Tibial nerve (tissue), 3 donors: Measurements from ENCODE around the gene PHLDB3.

Source experiments
- POLR2A ChIP-seq, 2 donors: fragments of 450-650 bp; IDR thresholded peaks; one replicate each; pipeline ENCODE4 v1.6.1; 2017; ENCODE audit warnings: antibody characterized with exemption in 2 of 2, mild to moderate bottlenecking in 2 of 2, moderate library complexity in 2 of 2
- TF ChIP-seq, protein P1 (sequence below), 5 experiments: fragments of 200-600 bp in 3 of 5; fragments of 450-650 bp in 2 of 5; sonication (generic) in 3 of 5; IDR thresholded peaks; one replicate each; pipeline ENCODE4 v1.5.1; 2016 to 2019; ENCODE audit warnings: antibody characterized with exemption in 5 of 5, mild to moderate bottlenecking in 3 of 5, moderate library complexity in 2 of 5

DNA sequence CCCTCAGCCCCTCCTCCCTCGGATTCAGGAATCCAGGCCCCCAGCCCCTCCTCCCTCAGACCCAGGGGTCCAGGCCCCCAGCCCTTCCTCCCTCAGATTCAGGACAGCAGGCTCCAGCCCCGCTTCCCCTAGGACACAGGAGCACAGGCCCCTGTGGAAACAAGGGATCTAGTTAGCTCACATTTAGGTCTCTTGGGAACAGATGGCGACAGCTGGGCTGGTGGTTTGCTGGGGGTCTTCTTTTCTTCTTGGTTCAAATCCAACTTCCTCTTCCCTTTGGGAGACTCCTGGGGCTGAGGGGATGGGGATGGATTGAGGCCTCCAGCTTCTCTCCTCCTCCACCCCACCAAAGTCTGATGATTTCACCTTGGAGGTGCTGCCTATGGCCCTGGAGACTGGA lies 48.1 kb upstream of the PHLDB3 start:
- TF ChIP-seq, protein P1, sequence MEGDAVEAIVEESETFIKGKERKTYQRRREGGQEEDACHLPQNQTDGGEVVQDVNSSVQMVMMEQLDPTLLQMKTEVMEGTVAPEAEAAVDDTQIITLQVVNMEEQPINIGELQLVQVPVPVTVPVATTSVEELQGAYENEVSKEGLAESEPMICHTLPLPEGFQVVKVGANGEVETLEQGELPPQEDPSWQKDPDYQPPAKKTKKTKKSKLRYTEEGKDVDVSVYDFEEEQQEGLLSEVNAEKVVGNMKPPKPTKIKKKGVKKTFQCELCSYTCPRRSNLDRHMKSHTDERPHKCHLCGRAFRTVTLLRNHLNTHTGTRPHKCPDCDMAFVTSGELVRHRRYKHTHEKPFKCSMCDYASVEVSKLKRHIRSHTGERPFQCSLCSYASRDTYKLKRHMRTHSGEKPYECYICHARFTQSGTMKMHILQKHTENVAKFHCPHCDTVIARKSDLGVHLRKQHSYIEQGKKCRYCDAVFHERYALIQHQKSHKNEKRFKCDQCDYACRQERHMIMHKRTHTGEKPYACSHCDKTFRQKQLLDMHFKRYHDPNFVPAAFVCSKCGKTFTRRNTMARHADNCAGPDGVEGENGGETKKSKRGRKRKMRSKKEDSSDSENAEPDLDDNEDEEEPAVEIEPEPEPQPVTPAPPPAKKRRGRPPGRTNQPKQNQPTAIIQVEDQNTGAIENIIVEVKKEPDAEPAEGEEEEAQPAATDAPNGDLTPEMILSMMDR (IDR thresholded peaks at IDR 0.05), result no peak
- no peak for TF ChIP-seq POLR2A (IDR thresholded peaks at IDR 0.05)
